ENCODE results near the gene MIA3.

GRCh38 chr1:222694927-222695326 lies 77.0 kb downstream of the MIA3 start:
- no peak for TF ChIP-seq CTCF (conservative IDR thresholded peaks at IDR 0.05; ENCODE audit: low read depth, low read length)
- TF ChIP-seq EZH2 (IDR thresholded peaks at IDR 0.05; ENCODE audit: low read length, unreplicated experiment) = no peak
- no peak for TF ChIP-seq EZH2phosphoT487 (IDR thresholded peaks at IDR 0.05; ENCODE audit: borderline replicate concordance, low read length)
